NCI-H748 (cell line): Measurements from ENCODE around the gene LHFPL3.
"Not testable (repeated sequence)": the region's sequence is repeated elsewhere in the genome, so short reads cannot be mapped to it uniquely, and the experiment has no call there.

Experiments used
- DNase-seq: peaks from one replicate; lab custom pipeline; 2025; ENCODE audit not compliant: unreplicated experiment; lab: John Stamatoyannopoulos, UW

The LHFPL3 gene

GRCh38 chr7:104482362-104483037 lies 154.1 kb downstream of the LHFPL3 start:
- DNase-seq, result peak; percentile 71

GRCh38 chr7:104486931-104487330 lies 158.5 kb downstream of the LHFPL3 start:
- no peak for DNase-seq

GRCh38 chr7:104487642-104488041 lies 159.2 kb downstream of the LHFPL3 start:
- no peak for DNase-seq

- DNase-seq, result no peak
These were observed 169.1 kb downstream of the LHFPL3 start for GRCh38 chr7:104497379-104497967.

GRCh38 chr7:104499975-104500374 lies 171.6 kb downstream of the LHFPL3 start:
- DNase-seq, result no peak

- DNase-seq, result no peak
These were observed 181.5 kb downstream of the LHFPL3 start for GRCh38 chr7:104509874-104510273.

- no peak for DNase-seq
These were observed 196.4 kb downstream of the LHFPL3 start for GRCh38 chr7:104524853-104525252.

GRCh38 chr7:104528142-104528541 lies 199.7 kb downstream of the LHFPL3 start:
- no peak for DNase-seq

- DNase-seq, result no peak
These were observed 201.2 kb downstream of the LHFPL3 start for GRCh38 chr7:104529567-104529966.

- no peak for DNase-seq
These were observed 201.8 kb downstream of the LHFPL3 start for GRCh38 chr7:104530251-104530650.

GRCh38 chr7:104534149-104534548 lies 205.7 kb downstream of the LHFPL3 start:
- DNase-seq, result no peak

- DNase-seq, result no peak
These were observed 207.4 kb downstream of the LHFPL3 start for GRCh38 chr7:104535841-104536240.

GRCh38 chr7:104536956-104537355 lies 208.6 kb downstream of the LHFPL3 start:
- no peak for DNase-seq

GRCh38 chr7:104538152-104538551 lies 209.7 kb downstream of the LHFPL3 start:
- DNase-seq, result no peak

- no peak for DNase-seq
These were observed 213.5 kb downstream of the LHFPL3 start for GRCh38 chr7:104541897-104542296.

GRCh38 chr7:104548861-104549260 lies 220.5 kb downstream of the LHFPL3 start:
- peak; percentile 32 for DNase-seq

GRCh38 chr7:104550362-104550761 lies 222.0 kb downstream of the LHFPL3 start:
- no peak for DNase-seq

GRCh38 chr7:104551226-104551625 lies 222.8 kb downstream of the LHFPL3 start:
- no peak for DNase-seq

GRCh38 chr7:104552102-104552501 lies 223.7 kb downstream of the LHFPL3 start:
- DNase-seq, result no peak

- no peak for DNase-seq
These were observed 224.7 kb downstream of the LHFPL3 start for GRCh38 chr7:104553074-104553473.

- DNase-seq, result not testable (repeated sequence)
These were observed 235.0 kb downstream of the LHFPL3 start for GRCh38 chr7:104563350-104563901.

- DNase-seq, result no peak
These were observed 241.3 kb downstream of the LHFPL3 start for GRCh38 chr7:104569751-104570150.

- no peak for DNase-seq
These were observed 244.2 kb downstream of the LHFPL3 start for GRCh38 chr7:104572554-104572953.
